NCI-H1417 (cell line): Measurements from ENCODE around the gene POC1A.
A peak's percentile ranks its signal among the peaks of the same experiment; 100 is the strongest.

Experiments used
- DNase-seq, 3 experiments: peaks; one replicate each; lab custom pipeline; 2025; lab: John Stamatoyannopoulos, UW

POC1A gene

DNA sequence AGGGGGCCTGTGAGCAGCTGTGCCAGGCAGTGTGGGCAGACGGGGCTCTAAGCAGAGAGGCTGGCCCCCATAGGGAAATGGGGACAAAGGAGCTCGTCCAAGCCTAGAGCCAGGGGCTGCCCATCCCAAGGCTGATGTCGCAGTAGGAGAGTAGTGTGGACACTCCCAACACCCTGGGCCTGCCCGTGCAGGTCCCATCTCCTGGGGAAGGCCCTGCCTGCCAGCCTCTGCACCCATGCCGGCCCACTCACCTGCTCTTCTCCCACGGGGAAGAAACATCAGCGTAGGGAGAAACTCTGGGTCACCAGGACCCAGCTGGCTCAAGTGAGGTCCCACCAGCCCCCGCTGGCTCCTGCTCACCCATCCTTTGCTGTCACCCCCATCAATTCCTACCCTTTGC is 87.2 kb downstream of the POC1A start:
- no peak for DNase-seq

DNA sequence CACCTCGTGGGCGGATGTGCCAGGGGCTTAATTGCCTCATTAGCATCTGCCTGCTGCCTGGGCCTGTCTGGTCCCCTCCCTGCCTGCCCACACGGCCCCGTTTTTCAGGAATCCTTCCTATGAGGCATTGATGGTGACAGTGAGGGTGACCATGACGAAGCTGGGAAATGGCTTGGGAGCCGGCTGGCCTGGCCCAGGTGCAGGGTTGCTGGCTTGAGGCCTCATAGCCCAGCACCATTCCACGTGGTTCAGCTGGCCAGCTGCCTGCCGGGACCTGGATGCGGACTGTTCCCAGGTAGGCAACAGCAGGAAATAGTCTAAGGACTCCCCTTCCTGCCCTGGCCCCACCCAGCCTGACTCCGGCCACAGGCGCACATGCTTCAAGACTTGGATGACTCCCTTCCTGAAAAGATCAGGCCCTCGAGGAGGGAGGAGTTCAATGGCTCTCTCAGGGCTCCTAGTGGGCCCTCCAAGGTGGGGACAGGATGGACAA is 88.9 kb downstream of the POC1A start:
- peak in 1 of 3 experiments; percentile 16 for DNase-seq

DNA sequence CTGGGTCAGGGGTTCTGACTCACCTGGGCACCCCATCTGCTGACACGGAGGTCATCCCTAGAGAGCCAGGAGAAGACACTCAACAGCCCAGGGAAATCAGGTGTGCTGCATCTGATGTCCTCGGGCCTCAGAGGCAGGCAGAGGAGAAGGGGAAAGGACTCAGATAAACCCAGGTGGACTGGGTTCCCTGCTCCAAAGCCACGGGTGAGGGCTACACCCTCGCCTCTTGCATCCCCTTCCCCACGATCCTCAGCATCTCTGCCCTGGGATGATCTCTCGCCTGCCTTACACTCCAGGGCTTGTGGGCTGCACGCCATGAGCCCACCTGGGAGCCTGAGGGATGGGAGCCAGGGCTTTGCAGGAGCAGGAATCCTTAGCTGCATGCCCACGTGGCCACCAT is 89.7 kb downstream of the POC1A start:
- no peak for DNase-seq

DNA sequence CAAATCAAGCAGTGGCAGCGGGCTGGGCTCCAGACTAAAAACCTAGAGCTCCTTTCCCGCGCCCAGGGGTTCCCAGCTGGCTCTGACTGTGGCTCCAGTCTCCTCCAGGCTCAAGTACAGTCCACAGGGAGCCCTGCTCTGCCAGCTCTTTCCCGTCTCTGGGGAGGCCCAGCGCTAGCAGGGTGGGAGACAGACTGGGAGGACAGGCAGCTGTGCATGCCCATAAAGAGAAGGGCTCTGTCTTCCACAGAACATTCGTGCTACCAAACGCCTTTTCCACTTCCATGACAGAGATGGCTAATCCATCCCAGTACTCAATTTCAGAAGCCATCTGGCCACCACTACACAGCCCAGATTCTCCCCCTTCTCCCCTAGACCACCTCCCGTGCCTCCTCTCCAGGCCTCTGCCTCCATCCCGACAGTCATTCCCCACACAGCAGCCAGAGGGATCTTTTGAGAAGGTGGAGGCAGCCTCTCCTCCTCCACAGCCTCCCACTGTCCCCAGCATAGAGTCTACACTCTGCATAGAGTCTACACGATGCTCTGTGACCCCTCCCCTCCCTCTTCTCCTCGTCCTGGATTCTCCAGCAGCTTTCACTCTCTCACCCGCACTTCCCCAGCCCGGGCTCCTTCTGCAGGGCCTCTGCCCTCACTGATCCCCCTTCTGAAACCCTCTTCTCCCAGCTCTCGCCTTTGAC is 91.0 kb downstream of the POC1A start:
- no peak for DNase-seq

DNA sequence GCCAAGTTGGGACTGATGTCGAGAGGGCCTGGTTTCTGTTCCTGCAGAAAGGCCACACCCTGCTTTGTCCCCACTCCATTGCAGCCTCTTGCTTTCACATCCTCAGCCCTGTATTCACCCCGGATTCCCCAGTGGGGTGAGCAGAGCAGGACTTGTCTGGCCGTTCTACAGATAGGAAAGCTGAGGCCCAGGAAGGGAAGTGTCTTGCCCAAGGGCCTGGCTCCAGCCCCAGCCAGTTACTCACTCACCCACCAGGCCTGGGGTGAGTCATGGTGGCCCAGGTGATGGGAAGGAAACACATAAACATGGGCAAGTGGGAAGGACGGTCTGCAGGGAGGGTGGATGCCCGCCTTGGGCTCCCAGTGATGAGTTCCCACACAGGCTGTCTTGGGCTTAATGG is 91.7 kb downstream of the POC1A start:
- DNase-seq = no peak

DNA sequence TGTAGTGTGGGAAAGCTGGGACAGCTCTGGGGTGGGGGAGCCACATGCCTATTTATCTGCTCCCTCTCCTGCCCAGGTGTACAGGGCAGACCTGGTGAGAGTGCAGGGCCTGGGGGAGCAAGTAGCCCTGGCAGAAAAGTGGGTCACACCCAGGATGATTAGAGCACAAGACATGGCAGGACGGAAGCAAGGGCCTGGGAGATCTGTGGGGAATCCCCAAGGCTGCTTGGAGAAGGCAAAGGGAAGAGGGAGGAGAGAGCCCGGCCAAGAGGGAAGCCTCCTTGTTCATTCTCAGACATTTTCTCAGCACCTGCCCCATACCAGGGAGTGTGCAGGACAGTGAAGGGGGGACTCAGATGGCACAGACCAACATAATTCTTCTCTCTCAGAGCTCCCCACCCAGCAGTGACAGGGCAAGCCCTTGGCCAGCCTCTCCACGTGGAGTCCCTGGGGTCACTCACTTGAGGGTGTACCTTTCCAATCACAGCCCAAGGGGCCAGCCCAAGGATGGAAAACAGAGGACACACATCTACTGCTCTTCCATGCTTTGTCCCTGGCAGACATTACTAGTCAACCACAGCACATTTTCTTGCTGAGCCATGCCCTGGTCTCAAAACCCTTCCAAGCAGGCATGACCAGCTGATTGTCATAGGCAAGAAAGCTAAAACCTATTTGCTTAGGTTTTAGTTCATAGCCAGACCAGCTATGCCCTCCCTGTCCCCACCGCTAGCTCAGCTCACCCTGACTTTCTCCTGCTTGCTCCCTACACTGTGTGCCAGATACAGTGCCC is 92.9 kb downstream of the POC1A start:
- DNase-seq = no peak

DNA sequence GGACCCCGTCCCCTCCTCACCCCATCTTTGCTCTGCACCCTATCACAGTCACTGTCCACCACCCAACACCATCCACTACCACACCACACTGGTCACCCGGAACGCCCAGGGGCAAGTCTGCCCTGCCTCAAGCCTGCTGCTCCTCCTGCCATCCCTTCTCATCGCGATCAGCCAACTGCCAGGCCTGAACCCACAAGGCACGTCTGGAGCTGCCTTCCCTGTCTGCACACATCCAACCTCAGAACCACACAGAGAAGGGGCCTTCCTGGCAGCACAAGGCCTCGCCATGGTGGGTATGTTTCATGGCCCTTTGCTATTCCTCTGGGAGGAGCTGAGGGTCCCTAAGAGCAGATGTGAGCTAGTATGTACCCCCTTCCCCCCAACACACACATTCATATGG is 94.4 kb downstream of the POC1A start:
- no peak for DNase-seq

DNA sequence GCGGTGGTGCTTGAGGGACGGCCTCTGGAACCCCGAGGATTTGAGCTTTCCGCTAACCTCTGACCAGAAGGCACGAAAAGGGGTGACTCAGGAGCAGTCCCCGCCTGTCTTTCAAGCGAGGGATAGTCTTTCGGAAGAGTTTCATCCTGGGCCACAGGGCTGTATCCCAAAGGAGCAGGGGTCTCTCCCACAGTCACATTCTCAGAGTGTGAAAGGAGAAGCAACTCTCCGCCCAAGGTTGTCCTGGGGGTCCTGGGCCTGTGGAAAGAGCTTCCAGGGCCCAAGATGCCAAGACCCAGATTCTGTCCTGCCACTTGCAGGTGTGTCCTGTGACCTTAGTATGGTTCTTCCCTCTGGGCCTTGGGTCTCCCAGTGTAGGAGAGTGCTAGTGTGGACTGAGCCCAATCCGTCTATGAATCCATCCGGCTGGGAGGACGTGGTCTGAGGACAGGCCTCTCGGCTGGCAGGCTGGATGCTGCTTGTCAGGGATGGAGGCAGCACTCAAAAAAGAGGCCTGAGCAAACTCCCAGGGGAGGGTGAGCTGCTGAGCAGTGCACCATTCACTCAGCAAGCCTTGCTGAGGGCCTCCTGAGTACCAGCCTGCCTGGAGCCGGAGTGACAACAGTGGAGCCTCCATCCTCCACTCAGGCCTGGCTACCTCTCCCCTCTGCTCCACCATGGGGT is 96.3 kb downstream of the POC1A start:
- peak in 2 of 3 experiments; percentile 8 to 44 for DNase-seq

DNA sequence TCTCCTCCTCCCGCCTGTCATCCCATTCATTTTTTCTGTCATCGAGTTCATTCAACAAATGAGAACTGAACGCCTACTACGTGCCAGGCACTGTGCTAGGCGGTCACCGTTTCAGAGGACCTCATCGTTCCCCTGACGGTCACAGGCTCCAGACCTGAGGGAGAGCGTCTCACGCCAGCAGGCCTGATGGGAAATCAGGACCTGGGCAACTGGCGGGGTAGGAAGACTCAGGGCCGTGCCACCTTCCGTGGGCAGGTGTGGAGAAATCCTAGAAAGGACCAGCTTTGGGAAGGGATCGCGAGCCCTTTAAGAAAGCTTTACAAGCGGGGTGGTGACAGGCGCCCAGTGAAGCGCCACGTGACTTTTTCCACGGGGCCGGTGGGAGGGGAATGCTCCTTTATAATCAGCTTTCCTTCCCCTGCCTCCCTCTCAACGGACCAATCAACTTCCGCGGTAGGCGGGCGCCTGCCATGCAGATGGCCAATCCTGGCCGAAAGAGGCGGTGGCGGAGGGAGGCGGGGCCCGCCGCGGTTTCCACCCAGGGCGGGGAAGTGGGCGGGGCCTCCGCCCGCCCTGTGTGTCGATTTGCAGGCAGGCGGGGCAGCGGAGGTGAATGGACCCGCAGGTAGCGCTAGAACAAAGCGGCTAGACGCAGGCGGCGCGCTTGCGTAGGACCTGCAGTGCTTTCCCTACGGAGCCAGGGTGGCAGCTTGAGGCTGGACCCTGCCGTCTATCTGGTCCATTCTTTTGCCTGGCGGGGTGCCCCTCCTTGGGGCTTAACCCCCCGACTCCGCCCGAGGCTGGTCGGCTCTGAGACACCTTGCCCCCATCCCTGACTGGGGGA is 97.0 kb downstream of the POC1A start:
- DNase-seq = peak; percentile 96 to 98 (median 97)

DNA sequence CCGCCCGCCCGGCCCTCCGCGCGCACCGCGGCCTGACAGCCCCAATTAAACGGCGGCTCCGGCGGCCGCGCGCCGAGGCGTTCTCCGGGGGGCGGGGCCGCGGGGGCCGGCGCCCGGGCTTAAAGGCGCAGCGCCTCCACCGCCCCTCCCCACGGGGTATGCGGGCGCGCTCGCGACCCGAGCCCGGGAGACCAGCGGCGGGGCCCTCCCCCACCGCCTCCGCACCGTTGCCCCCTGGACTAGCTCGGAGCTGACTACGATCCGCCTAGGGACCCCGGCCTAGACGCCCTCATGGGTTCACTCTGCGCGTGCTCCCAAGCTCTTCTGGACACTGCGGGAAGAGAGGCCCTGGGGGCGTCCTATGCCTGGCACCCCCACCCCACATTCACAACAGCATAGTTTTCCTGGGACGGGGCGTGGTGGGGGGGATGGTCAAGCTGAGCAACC is 97.7 kb downstream of the POC1A start, which contains the start of gene DUSP7:
Gene DUSP7, minus strand, starts transcription at position 51 of the 447 bp plus-strand sequence. CDS start 205 bp downstream, outside the sequence.
- DNase-seq = peak; percentile 75 to 78 (median 77)

DNA sequence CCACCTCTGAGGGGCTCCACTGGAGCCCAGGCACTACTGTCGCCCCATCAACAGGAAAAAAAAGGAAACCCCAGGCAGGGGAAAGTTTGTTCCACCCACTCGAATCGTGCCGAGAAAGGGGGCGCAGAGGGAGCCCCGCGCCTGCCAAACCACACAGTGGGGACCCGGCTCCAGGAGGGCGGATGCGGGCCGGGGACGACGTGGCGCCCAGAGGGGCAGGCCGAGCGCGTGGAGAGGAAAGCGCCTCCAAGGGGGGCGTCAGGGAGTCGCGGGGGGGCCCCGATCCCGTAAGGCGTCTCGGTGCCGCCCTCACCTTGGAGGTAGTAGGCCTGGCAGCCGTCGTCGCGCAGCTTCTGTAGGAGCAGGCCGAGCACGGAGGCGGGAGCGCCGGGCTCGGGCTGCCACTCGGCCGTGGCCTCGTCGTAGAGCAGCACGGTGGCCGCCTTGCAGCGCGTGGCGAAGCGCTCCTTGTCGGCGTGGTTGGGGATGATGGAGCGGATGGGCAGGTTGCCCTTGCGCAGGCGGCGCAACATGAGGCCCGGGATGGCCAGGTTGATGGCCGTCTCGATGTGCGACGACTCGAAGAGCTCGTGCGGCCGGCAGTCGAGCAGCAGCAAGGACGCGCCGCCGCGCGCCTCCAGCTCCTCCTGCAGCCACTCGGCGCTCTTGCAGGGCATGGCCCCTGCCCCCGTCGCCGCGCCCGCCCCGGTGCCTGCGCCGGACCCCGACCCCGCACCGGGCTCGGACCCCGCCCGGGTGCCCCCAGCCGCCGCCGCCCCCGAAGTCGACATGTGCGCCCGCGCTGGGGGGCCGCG is 98.5 kb downstream of the POC1A start:
- peak; percentile 19 to 60 (median 44) for DNase-seq

DNA sequence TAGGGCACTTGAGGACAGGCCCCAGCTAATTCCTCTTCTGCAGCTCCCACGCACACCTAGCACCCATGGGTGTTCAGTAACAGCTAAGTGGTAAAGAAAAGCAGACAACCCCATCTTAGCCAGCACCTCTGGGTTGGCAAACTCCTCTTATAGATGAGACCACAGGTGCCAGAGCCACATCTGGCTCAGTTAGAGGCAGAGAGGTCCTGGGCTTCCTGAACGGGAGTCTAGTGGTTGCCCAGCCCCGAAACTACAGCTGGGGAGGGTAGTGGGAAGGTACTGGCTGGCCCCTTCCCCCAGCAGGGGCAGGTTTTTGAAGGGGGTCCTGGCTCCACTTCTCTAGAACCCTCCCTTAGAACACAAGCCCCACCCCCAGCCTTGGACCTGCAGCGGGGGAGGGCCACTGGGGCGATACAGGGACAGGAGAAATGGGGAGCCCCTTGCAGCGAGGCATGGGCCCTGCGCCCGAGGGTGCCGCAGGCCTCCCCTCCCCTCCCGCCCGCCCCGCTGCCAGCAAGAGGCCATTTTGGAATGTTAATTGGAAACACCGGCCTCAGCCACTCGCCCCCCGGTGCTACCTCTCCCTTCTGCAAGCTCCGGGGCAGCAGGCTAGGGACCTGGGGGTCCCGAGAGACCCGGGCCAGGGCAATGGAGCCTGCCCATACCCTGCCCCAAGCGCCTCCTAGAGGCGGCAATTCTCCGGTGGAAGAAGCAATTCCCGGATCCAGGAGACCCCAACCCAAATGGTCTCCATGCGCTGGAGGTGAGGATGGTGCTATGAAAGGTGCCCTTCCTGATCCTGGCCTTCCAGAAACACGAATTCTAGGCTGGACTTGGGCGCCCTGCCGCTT is 99.3 kb downstream of the POC1A start:
- DNase-seq = peak in 1 of 3 experiments; percentile 16

DNA sequence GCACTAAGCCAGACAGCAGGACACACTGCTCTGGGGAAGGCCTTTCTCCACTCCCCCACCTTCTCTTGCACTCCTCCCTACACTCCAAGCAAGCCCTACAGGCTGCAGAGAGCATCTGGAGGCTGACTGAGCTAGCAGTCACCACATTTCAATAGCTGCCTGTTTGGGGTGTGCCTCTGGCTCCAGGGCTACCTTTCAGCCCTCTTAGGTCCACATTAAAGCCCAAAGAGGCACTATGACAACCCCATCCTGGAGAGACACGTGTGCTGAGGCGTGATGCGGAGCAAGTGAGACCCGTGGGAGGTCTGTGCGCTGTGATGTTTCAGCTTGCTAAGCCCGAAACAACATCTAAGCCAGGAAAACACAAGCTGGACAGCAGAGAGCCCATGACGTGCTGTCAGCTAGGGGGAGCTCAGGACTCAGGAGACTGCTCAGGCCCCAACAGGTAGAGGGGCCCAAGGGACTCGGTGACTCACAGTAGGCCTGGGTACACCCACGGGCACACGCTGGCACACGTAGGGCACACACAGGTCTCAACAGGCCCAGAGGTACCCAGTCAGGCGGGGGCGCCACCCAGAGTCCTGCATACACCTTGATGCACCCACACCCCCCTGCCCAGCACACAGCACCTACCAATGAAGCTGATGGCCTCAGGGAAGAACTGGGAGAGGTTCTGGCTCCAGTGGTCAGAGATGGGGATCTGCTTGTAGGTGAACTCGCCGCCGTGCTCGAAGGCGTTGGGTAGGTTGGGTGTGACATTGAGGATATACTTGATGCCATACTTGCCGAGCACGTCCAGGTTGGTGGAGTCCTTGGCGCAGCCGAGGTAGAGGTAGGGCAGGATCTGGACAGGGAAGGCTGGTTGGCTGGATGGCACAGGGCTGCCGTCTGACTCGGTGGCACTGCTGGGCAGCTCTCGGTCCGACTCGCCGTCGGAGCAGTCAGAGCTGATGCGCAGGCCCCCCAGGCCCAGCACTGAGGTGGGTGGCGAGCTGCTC is 100.6 kb downstream of the POC1A start:
- DNase-seq = no peak

DNA sequence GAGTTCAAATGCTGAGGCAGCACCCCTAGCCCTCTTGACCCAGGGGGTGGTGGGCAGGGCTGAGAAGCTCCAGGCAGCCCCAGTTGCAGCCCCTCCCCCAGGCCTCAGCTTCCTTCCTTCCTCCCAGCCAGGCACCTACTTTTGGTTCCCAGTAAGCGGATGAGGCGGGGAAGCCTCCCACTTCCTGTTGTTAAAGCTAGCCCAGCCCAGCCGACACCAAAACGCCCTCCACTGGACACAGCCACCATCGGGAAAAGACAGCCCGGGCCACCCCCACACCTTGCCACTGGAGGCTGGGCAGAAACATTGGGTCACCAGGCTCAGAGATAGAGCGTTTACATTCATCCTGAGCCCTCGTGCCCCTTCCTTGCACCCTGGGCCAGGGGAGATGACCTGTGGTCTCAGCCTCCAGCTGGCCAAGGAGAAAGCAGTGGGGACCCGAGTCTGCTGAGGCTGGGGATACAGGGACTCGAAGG is 101.4 kb downstream of the POC1A start:
- peak in 1 of 3 experiments; percentile 3 for DNase-seq

DNA sequence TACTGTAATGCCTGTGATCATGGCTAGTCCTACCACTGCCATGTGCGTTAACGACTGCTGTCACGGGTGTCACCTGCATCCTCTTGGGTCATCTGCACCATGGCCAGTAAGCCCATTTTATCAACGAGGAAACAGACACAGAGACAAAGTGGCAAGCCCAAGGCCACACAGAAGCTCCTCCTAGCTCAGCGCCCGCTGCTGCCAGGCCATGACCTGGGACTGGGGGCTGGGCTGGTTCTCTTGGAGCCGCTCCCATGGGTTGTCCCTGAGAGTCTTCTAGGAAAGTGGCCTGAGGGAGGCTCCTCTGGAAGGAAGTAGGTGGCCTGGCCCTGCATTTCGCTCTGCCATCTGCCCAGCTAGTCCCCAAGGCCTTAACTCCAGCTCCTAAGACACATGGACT is 102.8 kb downstream of the POC1A start:
- DNase-seq = no peak

DNA sequence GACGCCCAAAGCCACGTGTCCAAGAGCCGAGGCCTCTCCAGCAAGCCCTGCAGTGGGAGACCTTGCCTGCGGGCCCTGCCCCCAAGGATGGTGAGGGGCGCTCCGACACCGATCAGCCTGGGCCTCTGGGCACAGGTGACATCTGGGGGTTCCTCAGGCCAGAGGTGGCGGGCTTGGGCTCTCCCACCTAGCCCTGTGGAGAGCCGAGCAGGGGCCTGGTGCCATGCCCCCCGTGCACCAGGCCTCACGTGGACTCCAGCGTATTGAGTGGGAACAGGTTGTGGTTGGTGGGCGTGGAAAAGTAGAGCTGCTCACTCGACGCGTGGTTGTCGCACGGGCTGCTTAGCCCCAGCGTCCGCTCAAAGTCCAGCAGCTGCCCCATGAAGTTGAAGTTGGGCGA is 103.7 kb downstream of the POC1A start:
- DNase-seq = no peak

DNA sequence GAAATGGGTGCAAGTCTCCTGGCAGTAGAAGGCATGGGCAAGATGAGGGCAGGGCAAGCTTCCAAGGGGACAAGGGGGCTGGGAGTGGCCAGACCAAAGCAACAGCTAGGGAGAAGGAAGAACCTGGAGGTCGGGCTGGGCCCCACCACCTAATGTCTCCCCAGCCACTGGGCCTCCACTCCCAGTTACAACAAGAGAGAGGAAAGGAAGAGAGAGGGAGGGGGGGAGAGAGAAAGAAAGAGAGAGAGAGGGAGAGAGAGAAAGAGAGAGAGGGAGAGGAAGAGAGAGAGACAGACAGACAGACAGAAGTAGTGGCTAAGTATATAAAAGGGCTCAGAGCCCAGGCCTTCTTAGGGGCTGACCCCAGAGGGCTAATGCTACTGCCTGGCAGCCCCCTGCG is 104.7 kb downstream of the POC1A start:
- no peak for DNase-seq

DNA sequence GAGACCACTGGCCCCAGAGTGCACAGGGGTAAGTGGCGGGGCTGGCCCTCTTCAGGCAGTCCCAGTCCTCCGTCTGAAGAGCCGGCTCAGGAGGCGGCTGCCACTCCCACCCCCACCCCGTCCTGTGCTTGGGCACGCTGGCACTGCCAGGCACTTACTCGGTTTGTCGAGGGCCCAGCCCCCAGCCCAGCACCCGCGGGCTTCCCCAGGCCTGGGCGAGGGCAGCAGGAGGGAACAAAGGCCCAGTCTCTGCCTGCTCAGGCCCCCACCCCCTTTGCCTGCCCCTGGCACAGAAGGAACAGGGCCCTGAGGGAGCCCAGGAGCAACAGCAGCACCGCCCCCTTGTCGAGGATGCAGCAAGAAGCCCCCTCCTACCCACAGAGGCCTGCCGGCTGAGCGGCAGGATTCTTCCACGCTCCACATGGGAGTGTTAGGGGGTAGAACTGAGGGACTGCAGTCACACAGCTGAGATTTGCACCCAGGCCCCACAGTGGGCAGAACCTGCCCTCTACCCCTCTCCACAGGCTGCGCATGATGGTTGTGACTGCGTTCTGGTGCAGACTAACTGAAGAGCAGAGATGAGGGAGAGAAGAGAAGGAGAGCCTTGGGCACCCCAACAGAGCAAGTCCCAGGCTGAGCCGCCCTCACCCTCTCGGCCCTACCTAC is 106.8 kb downstream of the POC1A start:
- DNase-seq = no peak
